Neuronal stem cell (in vitro differentiated cells): Measurements from ENCODE around the gene DDX39B.
A peak's percentile ranks its signal among the peaks of the same experiment; 100 is the strongest.

ENCODE experiments used
- DNase-seq: peaks from one replicate; pipeline ENCODE4 v3.0.0-alpha.2; 2013; ENCODE audit warnings: low spot score
- H2AFZ ChIP-seq: one replicate; pipeline ENCODE4 v1.6.1; 2013; ENCODE audit warnings: mild to moderate bottlenecking, low read length, inconsistent platforms
- H2AK5ac ChIP-seq: 2 replicates; pipeline ENCODE4 v1.6.1; 2013; ENCODE audit warnings: low read depth, mild to moderate bottlenecking, inconsistent platforms, low read length, moderate library complexity, mixed read lengths
- H2BK120ac ChIP-seq: 2 replicates; pipeline ENCODE4 v1.6.1; 2013; ENCODE audit warnings: low read depth, mild to moderate bottlenecking, inconsistent platforms, low read length, moderate library complexity, mixed read lengths
- H2BK12ac ChIP-seq: one replicate; pipeline ENCODE4 v1.6.1; 2013; ENCODE audit warnings: low read length, inconsistent platforms
- H2BK15ac ChIP-seq: 2 replicates; pipeline ENCODE4 v1.6.1; 2013; ENCODE audit warnings: mild to moderate bottlenecking, low read length, inconsistent platforms, mixed read lengths
- H2BK5ac ChIP-seq: one replicate; pipeline ENCODE4 v1.6.1; 2013; ENCODE audit warnings: inconsistent platforms, mild to moderate bottlenecking, low read length, moderate library complexity
- H3K14ac ChIP-seq: one replicate; pipeline ENCODE4 v1.6.1; 2013; ENCODE audit warnings: low read length, inconsistent platforms
- H3K18ac ChIP-seq: 2 replicates; pipeline ENCODE4 v1.6.1; 2013; ENCODE audit warnings: low read length, inconsistent platforms
- H3K23ac ChIP-seq: 2 replicates; pipeline ENCODE4 v1.6.1; 2013; ENCODE audit warnings: low read depth, mild to moderate bottlenecking, mixed read lengths, low read length, inconsistent platforms; ENCODE audit not compliant: poor library complexity
- H3K27ac ChIP-seq: replicated peaks from 3 replicates; pipeline ENCODE4 v1.5.1; 2013; ENCODE audit warnings: low read length, inconsistent platforms
- H3K27me3 ChIP-seq, 3 experiments: 2 replicates each; pipeline ENCODE4 v1.6.1; 2013; ENCODE audit warnings: low read length in 3 of 3, mild to moderate bottlenecking in 2 of 3, inconsistent platforms in 1 of 3, low read depth in 1 of 3, mixed read lengths in 1 of 3, moderate library complexity in 1 of 3; ENCODE audit not compliant: control insufficient read depth in 3 of 3, insufficient read depth in 3 of 3
- H3K36me3 ChIP-seq, 2 donors: replicated peaks in 1 of 2; 2 replicates each; pipeline ENCODE4 v1.6.1; 2013; ENCODE audit warnings: low read length in 2 of 2; ENCODE audit not compliant: control insufficient read depth in 2 of 2, insufficient read depth in 2 of 2
- H3K4ac ChIP-seq: 2 replicates; pipeline ENCODE4 v1.6.1; 2013; ENCODE audit warnings: inconsistent platforms, mild to moderate bottlenecking, low read length, moderate library complexity
- H3K4me1 ChIP-seq, 2 donors: 1 replicate in 1 of 2; 2 replicates in 1 of 2; pipeline ENCODE4 v1.6.1; 2013; ENCODE audit warnings: low read length in 2 of 2, low read depth in 1 of 2; ENCODE audit not compliant: control insufficient read depth in 2 of 2, insufficient read depth in 1 of 2
- H3K4me2 ChIP-seq: one replicate; pipeline ENCODE4 v1.6.1; 2013; ENCODE audit warnings: mild to moderate bottlenecking, low read length, inconsistent platforms; ENCODE audit not compliant: insufficient read depth, poor library complexity, severe bottlenecking
- H3K4me3 ChIP-seq, 2 donors: 2 replicates each; pipeline ENCODE4 v1.5.1; 2013; ENCODE audit warnings: low read length in 2 of 2, mild to moderate bottlenecking in 2 of 2, inconsistent platforms in 1 of 2, moderate library complexity in 1 of 2
- H3K79me1 ChIP-seq: one replicate; pipeline ENCODE4 v1.6.1; 2013; ENCODE audit warnings: low read depth, mild to moderate bottlenecking, inconsistent platforms, low read length, moderate library complexity
- H3K9ac ChIP-seq: one replicate; pipeline ENCODE4 v1.6.1; 2013; ENCODE audit warnings: mild to moderate bottlenecking, low read depth, low read length, inconsistent platforms; ENCODE audit not compliant: poor library complexity
- H3K9me3 ChIP-seq, 2 donors: replicated peaks in 1 of 2; 2 replicates each; pipeline versions ENCODE3 to v1.6.1; 2013; ENCODE audit warnings: low read length in 2 of 2, mild to moderate bottlenecking in 2 of 2, inconsistent platforms in 1 of 2, low read depth in 1 of 2, mixed read lengths in 1 of 2, moderate library complexity in 1 of 2; ENCODE audit not compliant: control insufficient read depth in 2 of 2, insufficient read depth in 1 of 2
- H4K8ac ChIP-seq: one replicate; pipeline ENCODE4 v1.6.1; 2013; ENCODE audit warnings: low read depth, mild to moderate bottlenecking, inconsistent platforms, low read length, moderate library complexity
- H4K91ac ChIP-seq: one replicate; pipeline ENCODE4 v1.6.1; 2013; ENCODE audit warnings: low read length, low read depth, mild to moderate bottlenecking, inconsistent platforms; ENCODE audit not compliant: poor library complexity
- WGBS, 2 donors: extraction: QIAGEN DNeasy Blood & Tissue Kit; methylation state at CpG; one replicate each; pipeline ENCODE4 v1.1.7; 2013; ENCODE audit warnings: missing lambda C conversion rate in 2 of 2, mixed read lengths in 1 of 2; ENCODE audit not compliant: insufficient read length in 2 of 2, insufficient replicate concordance in 1 of 2; ENCODE audit errors: extremely low coverage in 2 of 2; 5-methylcytosine and 5-hydroxymethylcytosine counted together

DDX39B gene

DNA sequence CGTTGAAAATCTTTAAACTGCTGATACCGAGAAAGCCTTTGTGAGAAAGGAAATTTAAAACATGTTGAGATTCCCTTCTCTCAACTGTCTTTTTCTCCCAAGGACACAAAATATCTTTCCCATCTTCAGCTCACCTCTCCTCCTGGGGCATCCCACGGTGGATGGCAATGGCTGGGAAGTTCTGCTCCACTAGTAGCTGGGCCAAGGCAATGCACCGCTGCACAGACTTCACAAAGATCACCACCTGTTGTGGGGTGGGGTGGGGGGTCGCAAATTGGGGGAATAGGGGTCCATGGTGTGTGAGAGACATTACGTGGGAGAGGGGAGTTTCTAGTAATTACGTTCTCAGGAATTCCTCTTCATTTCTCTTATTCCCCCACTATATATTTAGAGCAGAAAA is 10.6 kb downstream of the DDX39B start:
- Histone ChIP-seq H3K4me2 (no peak overlapping the region), H2BK120ac (no peak overlapping the region), H2BK5ac (no peak overlapping the region), H2BK12ac (no peak overlapping the region), H2AK5ac (no peak overlapping the region), H3K36me3 (peaks cover 54 to 70% of the 10 kb centered on the region in 2 donors), H3K9ac (no peak overlapping the region), H3K18ac (no peak overlapping the region), H3K4me1 (peaks cover 0 to 2% of the 10 kb centered on the region in 2 donors), H3K9me3 (no peaks in the 10 kb centered on the region), H2AFZ (no peak overlapping the region), H3K27me3 (no peaks in the 10 kb centered on the region), H4K91ac (no peak overlapping the region), H3K4ac (no peak overlapping the region), H3K23ac (no peak overlapping the region), H3K4me3 (no peak overlapping the region), H4K8ac (no peak overlapping the region), H3K79me1 (peaks cover 8% of the 10 kb centered on the region), H3K14ac (no peak overlapping the region), H2BK15ac (no peak overlapping the region), H3K27ac (no peak overlapping the region)
- DNase-seq, result no peak
- no CpG with 5 or more reads among the region's 7 CpGs for WGBS, 2 donors

DNA sequence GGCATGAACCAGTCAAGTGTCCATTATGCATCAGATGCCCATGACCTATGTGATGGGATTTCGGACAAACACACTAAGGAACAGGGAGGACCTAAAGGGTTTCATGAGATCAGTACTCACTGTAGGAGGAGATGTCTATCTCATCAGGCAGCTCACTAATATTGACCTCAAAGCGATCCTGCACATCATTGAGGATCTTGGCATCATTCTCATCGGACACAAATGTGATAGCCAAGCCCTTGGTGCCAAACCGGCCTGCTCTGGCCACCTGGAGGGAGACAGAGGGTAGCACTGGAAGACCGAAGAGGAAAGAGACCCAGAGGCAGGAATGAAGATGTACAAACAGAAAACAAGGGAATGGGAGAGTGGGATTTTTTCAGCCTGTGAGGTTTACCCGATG is 11.1 kb downstream of the DDX39B start:
- no peak overlapping the region for H2AK5ac ChIP-seq
- no peak overlapping the region for H3K18ac ChIP-seq
- H3K27me3 ChIP-seq, result no peaks in the 10 kb centered on the region
- no peak overlapping the region for H3K9ac ChIP-seq
- H2BK15ac ChIP-seq, result no peak overlapping the region
- no peak overlapping the region for H3K23ac ChIP-seq
- no peak overlapping the region for H2BK5ac ChIP-seq
- DNase-seq, result no peak
- WGBS, 2 donors, result no CpG with 5 or more reads among the region's 6 CpGs
- H3K14ac ChIP-seq, result no peak overlapping the region
- no peak overlapping the region for H3K4me3 ChIP-seq
- H3K27ac ChIP-seq, result no peak overlapping the region
- H4K8ac ChIP-seq, result no peak overlapping the region
- no peak overlapping the region for H4K91ac ChIP-seq
- H3K36me3 ChIP-seq, result peaks cover 50 to 64% of the 10 kb centered on the region in 2 donors
- peaks cover 8% of the 10 kb centered on the region for H3K79me1 ChIP-seq
- no peak overlapping the region for H2BK12ac ChIP-seq
- H2BK120ac ChIP-seq, result no peak overlapping the region
- H3K4me2 ChIP-seq, result no peak overlapping the region
- H2AFZ ChIP-seq, result no peak overlapping the region
- peaks cover 0 to 2% of the 10 kb centered on the region in 2 donors for H3K9me3 ChIP-seq
- H3K4me1 ChIP-seq, result peaks cover 0 to 2% of the 10 kb centered on the region in 2 donors
- no peak overlapping the region for H3K4ac ChIP-seq

DNA sequence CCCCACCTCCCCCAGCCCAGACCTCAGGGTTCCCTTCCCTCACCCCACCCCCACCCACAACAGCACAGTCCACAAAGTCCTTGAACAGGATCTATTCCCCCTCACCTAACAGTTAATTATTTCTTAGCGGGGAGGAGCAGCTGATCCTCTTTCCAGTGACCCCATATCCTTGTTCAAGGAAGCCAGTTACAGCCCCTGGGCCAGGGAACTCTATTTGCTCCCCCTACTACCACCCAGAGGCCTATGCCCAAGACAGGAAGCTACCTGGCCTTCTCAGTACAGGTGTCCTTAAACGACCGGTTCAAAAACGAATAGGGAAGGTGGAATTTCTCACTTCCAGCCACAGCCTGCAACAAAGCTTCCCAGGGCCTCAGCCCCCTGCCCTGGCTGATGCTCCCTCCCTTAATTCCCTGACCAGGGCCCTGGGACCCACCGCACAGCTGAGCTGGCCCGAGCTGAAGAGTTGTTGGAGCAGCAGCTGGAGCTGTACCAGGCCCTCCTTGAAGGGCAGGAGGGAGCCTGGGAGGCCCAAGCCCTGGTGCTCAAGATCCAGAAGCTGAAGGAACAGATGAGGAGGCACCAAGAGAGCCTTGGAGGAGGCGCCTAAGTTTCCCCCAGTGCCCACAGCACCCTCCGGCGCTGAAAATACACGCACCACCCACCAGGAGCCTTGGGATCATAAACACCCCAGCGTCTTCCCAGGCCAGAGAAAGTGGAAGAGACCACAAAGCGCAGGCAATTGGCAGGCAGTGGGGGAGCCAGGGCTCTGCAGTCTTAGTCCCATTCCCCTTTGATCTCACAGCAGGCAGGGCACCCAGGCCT is 12.3 kb downstream of the DDX39B start:
- Histone ChIP-seq H3K14ac (no peak overlapping the region), H2AFZ (no peak overlapping the region), H3K4me1 (peaks cover 0 to 2% of the 10 kb centered on the region in 2 donors), H3K27me3 (no peaks in the 10 kb centered on the region), H2AK5ac (peak overlapping the region; percentile 42), H3K23ac (no peak overlapping the region), H2BK5ac (no peak overlapping the region), H3K4ac (no peak overlapping the region), H3K27ac (no peak overlapping the region), H3K4me3 (no peak overlapping the region), H3K9me3 (peaks cover 0 to 2% of the 10 kb centered on the region in 2 donors), H2BK12ac (no peak overlapping the region), H3K36me3 (peaks cover 39 to 53% of the 10 kb centered on the region in 2 donors), H3K18ac (no peak overlapping the region), H2BK15ac (no peak overlapping the region), H2BK120ac (no peak overlapping the region), H3K9ac (no peak overlapping the region), H3K4me2 (no peak overlapping the region), H4K8ac (no peak overlapping the region), H4K91ac (no peak overlapping the region), H3K79me1 (peaks cover under 1% of the 10 kb centered on the region)
- DNase-seq, result no peak
- no CpG with 5 or more reads among the region's 12 CpGs for WGBS, 2 donors

DNA sequence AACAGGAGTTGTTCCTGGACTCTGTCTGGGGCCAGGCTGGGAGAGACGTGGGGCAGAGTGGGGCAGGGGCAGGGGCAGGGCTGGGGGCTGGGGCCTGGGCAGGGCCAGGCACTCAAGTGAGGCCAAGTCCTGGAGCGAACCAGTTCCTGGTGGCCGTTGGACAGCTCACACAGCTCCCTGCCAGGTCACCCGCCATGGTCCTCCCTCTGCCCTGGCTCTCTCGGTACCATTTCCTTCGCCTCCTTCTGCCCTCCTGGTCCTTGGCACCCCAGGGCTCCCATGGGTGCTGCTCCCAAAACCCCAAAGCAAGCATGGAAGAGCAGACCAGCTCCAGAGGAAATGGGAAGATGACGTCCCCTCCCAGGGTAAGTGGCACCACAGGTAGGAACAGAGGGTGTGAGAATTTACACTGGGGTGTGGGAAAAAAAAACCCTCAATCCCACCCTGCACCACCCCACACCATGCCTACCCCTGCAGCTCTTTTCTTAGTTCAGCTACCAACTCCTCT is 12.9 kb downstream of the DDX39B start, which contains the start of gene MCCD1:
MCCD1 (plus strand) TSS at position 142 of the 508 bp plus-strand sequence; CDS start at position 195, 53 bp downstream.
- H3K9me3 ChIP-seq, result peaks cover 0 to 2% of the 10 kb centered on the region in 2 donors
- no CpG with 5 or more reads among the region's 7 CpGs for WGBS, 2 donors
- no peak within 1 kb of the TSS for H2BK120ac ChIP-seq
- H3K4ac ChIP-seq, result no peak within 1 kb of the TSS
- peak within 1 kb of the TSS; percentile 38 for H3K27ac ChIP-seq
- DNase-seq, result no peak
- H3K4me3 ChIP-seq, result peak within 1 kb of the TSS in 1 of 2 donors; percentile 55
- H3K79me1 ChIP-seq, result no peaks in the 10 kb centered on the region
- no peak within 1 kb of the TSS for H4K8ac ChIP-seq
- H3K23ac ChIP-seq, result peak within 1 kb of the TSS; percentile 90
- no peak within 1 kb of the TSS for H3K18ac ChIP-seq
- no peak within 1 kb of the TSS for H2AFZ ChIP-seq
- H3K36me3 ChIP-seq, result peaks cover 32 to 47% of the 10 kb centered on the region in 2 donors
- no peak within 1 kb of the TSS for H3K14ac ChIP-seq
- no peaks in the 10 kb centered on the region for H3K27me3 ChIP-seq
- H3K4me2 ChIP-seq, result no peak within 1 kb of the TSS
- peak within 1 kb of the TSS; percentile 42 for H2AK5ac ChIP-seq
- no peak within 1 kb of the TSS for H2BK12ac ChIP-seq
- H3K4me1 ChIP-seq, result peaks cover 0 to 2% of the 10 kb centered on the region in 2 donors
- no peak within 1 kb of the TSS for H2BK5ac ChIP-seq
- no peak within 1 kb of the TSS for H4K91ac ChIP-seq
- no peak within 1 kb of the TSS for H2BK15ac ChIP-seq
- no peak within 1 kb of the TSS for H3K9ac ChIP-seq
